K562 (cell line): ENCODE results near the gene PRKAG1.

Experiments
- EZH2 ChIP-seq: IDR thresholded peaks from 2 replicates; pipeline ENCODE4 v1.6.1; 2012; ENCODE audit warnings: low read depth, mild to moderate bottlenecking, inconsistent platforms, low read length, borderline replicate concordance
- MAZ ChIP-seq, 2 experiments: fragments of 450-650 bp in 1 of 2; sonication (generic) in 1 of 2; formaldehyde crosslinking; IDR thresholded peaks in 1 of 2; conservative IDR thresholded peaks in 1 of 2; 2 replicates each; pipeline versions ENCODE4 v1.4.0 to v1.5.0; 2020; ENCODE audit warnings: mild to moderate bottlenecking in 1 of 2, missing genetic modification reagents in 1 of 2
- NR1H2 ChIP-seq: sonication (generic); formaldehyde crosslinking; IDR thresholded peaks from 2 replicates; pipeline ENCODE4 v1.4.0; 2020; ENCODE audit warnings: mild to moderate bottlenecking, missing genetic modification reagents
- POLR2AphosphoS5 ChIP-seq: IDR thresholded peaks from 2 replicates; pipeline ENCODE4 v1.6.1; 2011; ENCODE audit warnings: mild to moderate bottlenecking, low read depth, low read length, moderate library complexity; ENCODE audit not compliant: control insufficient read depth, insufficient read depth
- SMARCA5 ChIP-seq: fragments of 450-650 bp; IDR thresholded peaks from 2 replicates; pipeline ENCODE4 v1.6.1; 2016
- SNRNP70 ChIP-seq: fragments of 200-400 bp; formaldehyde crosslinking; optimal IDR thresholded peaks from 2 replicates; pipeline ENCODE3; 2017; ENCODE audit warnings: low read depth, low read length
- TAF1 ChIP-seq: IDR thresholded peaks from 2 replicates; pipeline ENCODE4 v1.6.1; 2011; ENCODE audit warnings: mild to moderate bottlenecking, low read length, moderate library complexity; ENCODE audit not compliant: insufficient read depth, control insufficient read depth, severe bottlenecking; ENCODE audit errors: extremely low read depth
- ZNF12 ChIP-seq: sonication (generic); formaldehyde crosslinking; IDR thresholded peaks from 2 replicates; pipeline ENCODE4 v1.4.0; 2020; ENCODE audit warnings: mild to moderate bottlenecking, missing genetic modification reagents
- ZNF354B ChIP-seq: fragments of 250-450 bp; sonication (Bioruptor Pico); IDR thresholded peaks from 2 replicates; pipeline ENCODE4 v1.4.0; 2020
- TF ChIP-seq, protein P1 (sequence below): sonication (generic); formaldehyde crosslinking; IDR thresholded peaks from 2 replicates; pipeline ENCODE4 v1.8.0; 2022; ENCODE audit warnings: mild to moderate bottlenecking, missing genetic modification reagents
- TF ChIP-seq, protein P2 (sequence below), 3 experiments: IDR thresholded peaks in 2 of 3; conservative IDR thresholded peaks in 1 of 3; 2 replicates each; pipeline ENCODE4 v1.5.1; 2011 to 2012; ENCODE audit warnings: low read length in 3 of 3, mild to moderate bottlenecking in 3 of 3, control low read depth in 2 of 3, improper control_type of control experiment in 1 of 3, inconsistent platforms in 1 of 3, low read depth in 1 of 3, mixed read lengths in 1 of 3, moderate library complexity in 1 of 3; ENCODE audit not compliant: insufficient read depth in 2 of 3
- TF ChIP-seq, protein P3 (sequence below): IDR thresholded peaks from 2 replicates; pipeline ENCODE4 v1.6.1; 2016; ENCODE audit warnings: missing genetic modification characterization, missing compliant biosample characterization

DNA sequence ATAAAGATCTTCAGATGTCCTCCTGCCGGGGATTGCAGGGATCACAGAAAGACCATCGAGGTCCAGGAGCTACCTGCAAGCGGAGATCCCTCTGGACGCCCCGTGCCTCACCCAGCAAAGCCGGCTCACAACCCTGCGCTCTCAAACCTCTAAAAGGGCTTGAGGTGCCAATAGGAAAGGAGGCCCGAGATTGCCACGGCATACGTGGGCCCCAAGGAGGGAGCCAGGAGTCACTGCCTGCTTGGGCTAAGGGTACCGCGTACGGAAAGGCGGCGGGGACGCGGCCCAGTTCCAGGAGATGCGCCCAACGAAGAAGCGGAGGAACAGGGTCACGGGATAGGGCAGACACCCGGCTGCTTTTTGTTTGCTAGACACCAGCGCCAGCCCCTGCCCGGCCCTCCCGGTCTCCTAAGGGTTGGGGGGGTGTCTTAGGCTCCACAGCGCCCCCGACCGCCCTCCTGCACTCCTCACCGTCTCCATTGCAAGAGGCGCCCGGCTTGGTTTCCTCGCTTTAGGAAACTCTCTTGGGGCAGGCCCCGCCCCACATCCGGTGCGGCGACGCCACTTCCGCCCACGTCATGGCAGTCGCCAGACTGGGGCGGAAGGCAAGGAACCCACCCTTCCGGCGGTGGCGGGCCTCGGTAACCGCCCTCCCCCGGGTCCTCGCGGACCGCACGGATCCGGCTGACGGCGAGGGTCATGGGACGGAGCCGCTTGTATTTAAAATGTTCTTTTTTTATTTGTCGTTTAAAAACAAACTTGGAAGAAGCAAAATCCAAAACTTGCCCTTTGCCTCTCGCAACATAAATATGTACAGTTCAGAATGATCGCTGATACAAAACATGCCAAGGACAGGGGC is at the start of gene PRKAG1:
- TF ChIP-seq NR1H2 (CRISPR knock-in tag) (no peak), ZNF12 (CRISPR knock-in tag) (no peak), SMARCA5 (0 out of 2 replicates have a peak, but pooled peaks have one; percentile 23), POLR2AphosphoS5 (peak; percentile 94), ZNF354B (CRISPR knock-in tag) (no peak), SNRNP70 (no peak), TAF1 (peak; percentile 95), EZH2 (no peak), MAZ (CRISPR knock-in tag; conservative IDR thresholded peaks at IDR 0.05 in 1 of 2, IDR thresholded peaks at IDR 0.05 in 1 of 2) (peak in 1 of 2 experiments; percentile 89; a peak in 3 of 4 replicates)
- TF ChIP-seq, protein P1, sequence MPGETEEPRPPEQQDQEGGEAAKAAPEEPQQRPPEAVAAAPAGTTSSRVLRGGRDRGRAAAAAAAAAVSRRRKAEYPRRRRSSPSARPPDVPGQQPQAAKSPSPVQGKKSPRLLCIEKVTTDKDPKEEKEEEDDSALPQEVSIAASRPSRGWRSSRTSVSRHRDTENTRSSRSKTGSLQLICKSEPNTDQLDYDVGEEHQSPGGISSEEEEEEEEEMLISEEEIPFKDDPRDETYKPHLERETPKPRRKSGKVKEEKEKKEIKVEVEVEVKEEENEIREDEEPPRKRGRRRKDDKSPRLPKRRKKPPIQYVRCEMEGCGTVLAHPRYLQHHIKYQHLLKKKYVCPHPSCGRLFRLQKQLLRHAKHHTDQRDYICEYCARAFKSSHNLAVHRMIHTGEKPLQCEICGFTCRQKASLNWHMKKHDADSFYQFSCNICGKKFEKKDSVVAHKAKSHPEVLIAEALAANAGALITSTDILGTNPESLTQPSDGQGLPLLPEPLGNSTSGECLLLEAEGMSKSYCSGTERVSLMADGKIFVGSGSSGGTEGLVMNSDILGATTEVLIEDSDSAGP = no peak
- TF ChIP-seq, protein P2, sequence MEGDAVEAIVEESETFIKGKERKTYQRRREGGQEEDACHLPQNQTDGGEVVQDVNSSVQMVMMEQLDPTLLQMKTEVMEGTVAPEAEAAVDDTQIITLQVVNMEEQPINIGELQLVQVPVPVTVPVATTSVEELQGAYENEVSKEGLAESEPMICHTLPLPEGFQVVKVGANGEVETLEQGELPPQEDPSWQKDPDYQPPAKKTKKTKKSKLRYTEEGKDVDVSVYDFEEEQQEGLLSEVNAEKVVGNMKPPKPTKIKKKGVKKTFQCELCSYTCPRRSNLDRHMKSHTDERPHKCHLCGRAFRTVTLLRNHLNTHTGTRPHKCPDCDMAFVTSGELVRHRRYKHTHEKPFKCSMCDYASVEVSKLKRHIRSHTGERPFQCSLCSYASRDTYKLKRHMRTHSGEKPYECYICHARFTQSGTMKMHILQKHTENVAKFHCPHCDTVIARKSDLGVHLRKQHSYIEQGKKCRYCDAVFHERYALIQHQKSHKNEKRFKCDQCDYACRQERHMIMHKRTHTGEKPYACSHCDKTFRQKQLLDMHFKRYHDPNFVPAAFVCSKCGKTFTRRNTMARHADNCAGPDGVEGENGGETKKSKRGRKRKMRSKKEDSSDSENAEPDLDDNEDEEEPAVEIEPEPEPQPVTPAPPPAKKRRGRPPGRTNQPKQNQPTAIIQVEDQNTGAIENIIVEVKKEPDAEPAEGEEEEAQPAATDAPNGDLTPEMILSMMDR (IDR thresholded peaks at IDR 0.05 in 2 of 3, conservative IDR thresholded peaks at IDR 0.05 in 1 of 3; ENCODE audit: insufficient read depth in 2 of 3, low read depth in 1 of 3, low read length in 3 of 3) = peak; percentile 76 to 85 (median 79)
- TF ChIP-seq, protein P3, sequence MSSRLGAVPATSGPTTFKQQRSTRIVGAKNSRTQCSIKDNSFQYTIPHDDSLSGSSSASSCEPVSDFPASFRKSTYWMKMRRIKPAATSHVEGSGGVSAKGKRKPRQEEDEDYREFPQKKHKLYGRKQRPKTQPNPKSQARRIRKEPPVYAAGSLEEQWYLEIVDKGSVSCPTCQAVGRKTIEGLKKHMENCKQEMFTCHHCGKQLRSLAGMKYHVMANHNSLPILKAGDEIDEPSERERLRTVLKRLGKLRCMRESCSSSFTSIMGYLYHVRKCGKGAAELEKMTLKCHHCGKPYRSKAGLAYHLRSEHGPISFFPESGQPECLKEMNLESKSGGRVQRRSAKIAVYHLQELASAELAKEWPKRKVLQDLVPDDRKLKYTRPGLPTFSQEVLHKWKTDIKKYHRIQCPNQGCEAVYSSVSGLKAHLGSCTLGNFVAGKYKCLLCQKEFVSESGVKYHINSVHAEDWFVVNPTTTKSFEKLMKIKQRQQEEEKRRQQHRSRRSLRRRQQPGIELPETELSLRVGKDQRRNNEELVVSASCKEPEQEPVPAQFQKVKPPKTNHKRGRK (tag) = no peak
